GM12878 (cell line): ENCODE results near the gene GPT2. TPM values are rescaled to one million over a fixed set of nuclear protein-coding genes. Genes with fewer than 3 reads are reported as not detected.

Experiments
- ATAC-seq: fragments of 200-7000 bp; cut with Tn5 transposase; 3 replicates; pipeline ENCODE4 v1.9.1; 2020; ENCODE audit warnings: mild to moderate bottlenecking, moderate library complexity
- BruUV-seq: library from RNA; stranded (reverse); fragments of 400-500 nt; replicated peaks from 2 replicates; lab custom pipeline; 2021; lab: Mats Ljungman, UMichigan
- CTCF ChIA-PET: fragments of 300-600 bp; sonication (Branson Sonifier 250); formaldehyde crosslinking; extraction: SDS; loops from one replicate; lab custom pipeline; 2021; ENCODE audit warnings: inconsistent platforms; lab: Yijun Ruan, JAX
- POLR2A ChIA-PET: fragments of 350-600 bp; formaldehyde crosslinking; extraction: SDS; loops from one replicate; lab custom pipeline; 2021; ENCODE audit warnings: inconsistent platforms; lab: Charles Lee
- RAD21 ChIA-PET: fragments of 300-600 bp; sonication (Branson Sonifier 250); formaldehyde crosslinking; loops from one replicate; lab custom pipeline; 2023; ENCODE audit warnings: antibody characterized with exemption; ENCODE audit not compliant: unreplicated experiment; lab: Charles Lee
- SMC1A ChIA-PET: fragments of 300-600 bp; sonication (Branson Sonifier 250); formaldehyde crosslinking; loops from one replicate; lab custom pipeline; 2023; ENCODE audit not compliant: unreplicated experiment, uncharacterized antibody; lab: Charles Lee
- DNase-seq: peaks from one replicate; pipeline ENCODE4 v3.0.0-alpha.2; 2011; ENCODE audit warnings: low read depth, low spot score
- FAIRE-seq: peaks from 3 replicates; lab custom pipeline; 2011; peaks lifted over from hg19 to GRCh38; lab: Jason Lieb, UNC
- H2AFZ ChIP-seq: 2 replicates; pipeline ENCODE4 v1.6.0; 2011; ENCODE audit warnings: low read depth, low read length, control low read depth; ENCODE audit not compliant: control insufficient read depth
- H3K27ac ChIP-seq: 2 replicates; pipeline ENCODE4 v1.5.1; 2011; ENCODE audit warnings: control low read depth; ENCODE audit not compliant: control insufficient read depth, insufficient read depth
- H3K27me3 ChIP-seq, 2 experiments: replicated peaks in 1 of 2; 2 replicates each; pipeline versions ENCODE4 v1.6.0 to v1.6.1; 2011; ENCODE audit warnings: low read length in 1 of 2; ENCODE audit not compliant: control insufficient read depth in 2 of 2, insufficient read depth in 2 of 2
- H3K36me3 ChIP-seq, 2 experiments: 2 replicates each; pipeline ENCODE4 v1.5.1; 2011; ENCODE audit warnings: low read length in 1 of 2; ENCODE audit not compliant: control insufficient read depth in 2 of 2, insufficient read depth in 2 of 2
- H3K4me1 ChIP-seq: 2 replicates; pipeline ENCODE4 v1.6.1; 2011; ENCODE audit warnings: mild to moderate bottlenecking, low read length, moderate library complexity, mixed read lengths; ENCODE audit not compliant: control insufficient read depth, insufficient read depth
- H3K4me2 ChIP-seq: 2 replicates; pipeline ENCODE4 v1.6.0; 2011; ENCODE audit warnings: control low read depth; ENCODE audit not compliant: control insufficient read depth, insufficient read depth
- H3K4me3 ChIP-seq: fragments of 200-600 bp; sonication (generic); 2 replicates; pipeline ENCODE4 v1.5.1; 2016
- H3K79me2 ChIP-seq: 2 replicates; pipeline ENCODE4 v1.6.0; 2011; ENCODE audit warnings: low read length; ENCODE audit not compliant: control insufficient read depth, insufficient read depth
- H3K9ac ChIP-seq: 2 replicates; pipeline ENCODE4 v1.8.0; 2011; ENCODE audit warnings: low read length, control low read depth, mixed read lengths; ENCODE audit not compliant: control insufficient read depth, insufficient read depth
- H3K9me3 ChIP-seq: replicated peaks from 3 replicates; pipeline ENCODE4 v1.5.1; 2011; ENCODE audit warnings: mild to moderate bottlenecking, low read length; ENCODE audit not compliant: control insufficient read depth, insufficient read depth
- H4K20me1 ChIP-seq: 2 replicates; pipeline ENCODE4 v1.6.0; 2011; ENCODE audit not compliant: control insufficient read depth, insufficient read depth
- BCLAF1 ChIP-seq: fragments of 450-650 bp; IDR thresholded peaks from 2 replicates; pipeline ENCODE4 v1.6.1; 2017; ENCODE audit warnings: antibody characterized with exemption, mild to moderate bottlenecking, moderate library complexity
- FOXK2 ChIP-seq: fragments of 450-650 bp; IDR thresholded peaks from 2 replicates; pipeline ENCODE4 v1.6.1; 2017; ENCODE audit warnings: mild to moderate bottlenecking, moderate library complexity
- GABPA ChIP-seq: IDR thresholded peaks from 2 replicates; pipeline ENCODE4 v1.6.1; 2014; ENCODE audit warnings: antibody characterized with exemption, low read depth, mild to moderate bottlenecking, inconsistent platforms
- IKZF2 ChIP-seq, 2 experiments: fragments of 450-650 bp; IDR thresholded peaks; 2 replicates each; pipeline ENCODE4 v1.6.1; 2017; ENCODE audit warnings: mild to moderate bottlenecking in 2 of 2, moderate library complexity in 2 of 2
- MAX ChIP-seq: IDR thresholded peaks from 2 replicates; pipeline ENCODE4 v1.6.1; 2012; ENCODE audit warnings: low read depth, low read length, improper control_type of control experiment
- MEF2A ChIP-seq: IDR thresholded peaks from 2 replicates; pipeline ENCODE4 v1.6.1; 2011; ENCODE audit warnings: low read depth, mild to moderate bottlenecking, low read length, moderate library complexity; ENCODE audit not compliant: insufficient read depth
- MYC ChIP-seq: IDR thresholded peaks from 2 replicates; pipeline ENCODE4 v1.6.1; 2011; ENCODE audit warnings: mild to moderate bottlenecking, low read length, moderate library complexity, inconsistent platforms; ENCODE audit not compliant: insufficient read depth, insufficient replicate concordance, insufficient read length, severe bottlenecking
- PAX5 ChIP-seq: IDR thresholded peaks from 2 replicates; pipeline ENCODE4 v1.6.1; 2011; ENCODE audit warnings: low read depth, low read length, borderline replicate concordance
- RAD21 ChIP-seq: IDR thresholded peaks from 2 replicates; pipeline ENCODE4 v1.6.1; 2011; ENCODE audit warnings: mild to moderate bottlenecking, low read depth, low read length, moderate library complexity; ENCODE audit not compliant: insufficient read depth
- RUNX3 ChIP-seq: IDR thresholded peaks from 2 replicates; pipeline ENCODE4 v1.6.1; 2012; ENCODE audit warnings: low read length, inconsistent platforms
- SMAD5 ChIP-seq: IDR thresholded peaks from 2 replicates; pipeline ENCODE4 v1.6.1; 2016; ENCODE audit warnings: antibody characterized with exemption, low read depth
- WGBS: methylation state at CpG from one replicate; pipeline ENCODE4 v1.1.6; 2016; ENCODE audit warnings: low lambda C conversion rate; ENCODE audit not compliant: insufficient replicate concordance, insufficient coverage; ENCODE audit errors: missing lambda C conversion rate; 5-methylcytosine and 5-hydroxymethylcytosine counted together
- in situ Hi-C: fragments of 300-500 bp; cut with MboI; formaldehyde crosslinking; loops from 9 replicates; pipeline ENCODE4 v1.14.3; 2018; ENCODE audit warnings: mixed read lengths
- intact Hi-C: fragments of 100-400 bp; cut with micrococcal nuclease; formaldehyde crosslinking; loops from one replicate; pipeline ENCODE4 v1.14.2; 2022; ENCODE audit not compliant: unreplicated experiment
- polyA plus RNA-seq, 11 experiments: library from polyadenylated mRNA; depleted of rRNA in 4 of 11; unstranded in 6 of 11; stranded (reverse) in 5 of 11; fragments of >200 nt; fragmentation: Nextera tagmentation in 4 of 11; fragmentation: Illumina TruSeq in 1 of 11; extraction: Ambion mirVana in 4 of 11; extraction: Trizol in 1 of 11; gene quantifications; 1 replicate in 1 of 11; 2 replicates in 10 of 11; pipeline versions ENCODE4 v1.2.1 to v1.2.3, GENCODE V29; 2011 to 2016; ENCODE audit warnings: inconsistent platforms in 2 of 11, missing spikeins in 2 of 11, low read depth in 1 of 11
- total RNA-seq, 4 experiments: library from RNA; depleted of rRNA in 3 of 4; stranded (reverse); fragments of >200 nt in 3 of 4; fragmentation: Illumina TruSeq in 1 of 4; extraction: Trizol in 1 of 4; gene quantifications; 2 replicates each; pipeline versions ENCODE4 v1.2.1 to v1.2.3, GENCODE V29; 2013 to 2021
- TF ChIP-seq, protein P1 (sequence below): fragments of 450-650 bp; IDR thresholded peaks from 2 replicates; pipeline ENCODE4 v1.6.1; 2017; ENCODE audit warnings: mild to moderate bottlenecking, low read depth, inconsistent platforms; ENCODE audit not compliant: poor library complexity, severe bottlenecking
- TF ChIP-seq, protein P2 (sequence below): fragments of 450-650 bp; formaldehyde crosslinking; IDR thresholded peaks from 2 replicates; pipeline ENCODE4 v1.4.0; 2022; ENCODE audit warnings: mild to moderate bottlenecking, moderate library complexity

Gene GPT2
- total and polyA plus RNA-seq, 10 of the 15 experiments (the other 5 are each of a cell fraction or from before 2014, with no cell fraction given), result 0.45 to 9.9 (median 4.3) TPM

GRCh38 chr16:46895399-46896313 lies 11.5 kb downstream of the GPT2 start:
- RAD21 ChIA-PET, result no interaction called here
- intact Hi-C loops, result no loop called here
- POLR2A ChIA-PET, result interaction anchor here (0.5 kb wide), 1 partner anchor 66 kb away, joined by 8 read pairs; no protein-coding TSS in a partner anchor
- no peaks in the 10 kb centered on the region for H3K9me3 ChIP-seq
- H3K36me3 ChIP-seq, result no peaks in the 10 kb centered on the region; a peak in 1 of 4 replicates
- no peak overlapping the region for H3K4me2 ChIP-seq
- SMC1A ChIA-PET, result no interaction called here
- whole genome bisulfite sequencing, result 54% methylated on average over 9 of the region's 9 CpGs
- H3K79me2 ChIP-seq, result no peaks in the 10 kb centered on the region
- H3K27me3 ChIP-seq, result no peaks in the 10 kb centered on the region
- no peaks in the 10 kb centered on the region for H4K20me1 ChIP-seq
- BruUV-seq, result no TSS peak
- no peak overlapping the region for H2AFZ ChIP-seq
- CTCF ChIA-PET, result interaction anchor here (1.0 to 1.4 kb wide), 2 partner anchors 13 to 42 kb away, joined by 4 to 5 read pairs; no protein-coding TSS in a partner anchor
- FAIRE-seq (no peak), DNase-seq (no peak), ATAC-seq (no peak)
- no peak overlapping the region for H3K27ac ChIP-seq
- H3K9ac ChIP-seq, result no peak overlapping the region
- in situ Hi-C loops, result no loop called here
- H3K4me1 ChIP-seq, result no peaks in the 10 kb centered on the region
- H3K4me3 ChIP-seq, result no peak overlapping the region
- no peak for TF ChIP-seq MYC
- TF ChIP-seq GABPA, result no peak
- no peak for TF ChIP-seq MAX
- no peak for TF ChIP-seq FOXK2
- TF ChIP-seq PAX5, result no peak
- no peak for TF ChIP-seq BCLAF1
- no peak for TF ChIP-seq RUNX3
- no peak for TF ChIP-seq RAD21
- no peak for TF ChIP-seq MEF2A
- TF ChIP-seq, protein P1, sequence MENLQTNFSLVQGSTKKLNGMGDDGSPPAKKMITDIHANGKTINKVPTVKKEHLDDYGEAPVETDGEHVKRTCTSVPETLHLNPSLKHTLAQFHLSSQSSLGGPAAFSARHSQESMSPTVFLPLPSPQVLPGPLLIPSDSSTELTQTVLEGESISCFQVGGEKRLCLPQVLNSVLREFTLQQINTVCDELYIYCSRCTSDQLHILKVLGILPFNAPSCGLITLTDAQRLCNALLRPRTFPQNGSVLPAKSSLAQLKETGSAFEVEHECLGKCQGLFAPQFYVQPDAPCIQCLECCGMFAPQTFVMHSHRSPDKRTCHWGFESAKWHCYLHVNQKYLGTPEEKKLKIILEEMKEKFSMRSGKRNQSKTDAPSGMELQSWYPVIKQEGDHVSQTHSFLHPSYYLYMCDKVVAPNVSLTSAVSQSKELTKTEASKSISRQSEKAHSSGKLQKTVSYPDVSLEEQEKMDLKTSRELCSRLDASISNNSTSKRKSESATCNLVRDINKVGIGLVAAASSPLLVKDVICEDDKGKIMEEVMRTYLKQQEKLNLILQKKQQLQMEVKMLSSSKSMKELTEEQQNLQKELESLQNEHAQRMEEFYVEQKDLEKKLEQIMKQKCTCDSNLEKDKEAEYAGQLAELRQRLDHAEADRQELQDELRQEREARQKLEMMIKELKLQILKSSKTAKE, result no peak
- TF ChIP-seq, protein P2, sequence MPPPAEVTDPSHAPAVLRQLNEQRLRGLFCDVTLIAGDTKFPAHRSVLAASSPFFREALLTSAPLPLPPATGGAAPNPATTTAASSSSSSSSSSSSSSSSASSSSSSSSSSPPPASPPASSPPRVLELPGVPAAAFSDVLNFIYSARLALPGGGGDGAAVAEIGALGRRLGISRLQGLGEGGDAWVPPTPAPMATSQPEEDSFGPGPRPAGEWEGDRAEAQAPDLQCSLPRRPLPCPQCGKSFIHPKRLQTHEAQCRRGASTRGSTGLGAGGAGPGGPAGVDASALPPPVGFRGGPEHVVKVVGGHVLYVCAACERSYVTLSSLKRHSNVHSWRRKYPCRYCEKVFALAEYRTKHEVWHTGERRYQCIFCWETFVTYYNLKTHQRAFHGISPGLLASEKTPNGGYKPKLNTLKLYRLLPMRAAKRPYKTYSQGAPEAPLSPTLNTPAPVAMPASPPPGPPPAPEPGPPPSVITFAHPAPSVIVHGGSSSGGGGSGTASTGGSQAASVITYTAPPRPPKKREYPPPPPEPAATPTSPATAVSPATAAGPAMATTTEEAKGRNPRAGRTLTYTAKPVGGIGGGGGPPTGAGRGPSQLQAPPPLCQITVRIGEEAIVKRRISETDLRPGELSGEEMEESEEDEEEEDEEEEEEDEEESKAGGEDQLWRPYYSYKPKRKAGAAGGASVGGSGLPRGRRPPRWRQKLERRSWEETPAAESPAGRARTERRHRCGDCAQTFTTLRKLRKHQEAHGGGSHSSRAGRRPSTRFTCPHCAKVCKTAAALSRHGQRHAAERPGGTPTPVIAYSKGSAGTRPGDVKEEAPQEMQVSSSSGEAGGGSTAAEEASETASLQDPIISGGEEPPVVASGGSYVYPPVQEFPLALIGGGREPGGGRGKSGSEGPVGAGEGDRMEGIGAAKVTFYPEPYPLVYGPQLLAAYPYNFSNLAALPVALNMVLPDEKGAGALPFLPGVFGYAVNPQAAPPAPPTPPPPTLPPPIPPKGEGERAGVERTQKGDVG (CRISPR knock-in tag), result no peak
- TF ChIP-seq IKZF2 (IDR thresholded peaks at IDR 0.05), result no peak
- no peak for TF ChIP-seq SMAD5
